Retinal pigment epithelial cell (primary cell): ENCODE results near the gene PNMA8A.
"Not testable (repeated sequence)": the region's sequence is repeated elsewhere in the genome, so short reads cannot be mapped to it uniquely, and the experiment has no call there.

Source experiments
- DNase-seq: peaks from one replicate; pipeline ENCODE4 v3.0.0-alpha.2; 2010; ENCODE audit warnings: low read depth
- H3K4me3 ChIP-seq: 2 replicates; pipeline ENCODE4 v1.5.1; 2011; ENCODE audit warnings: mild to moderate bottlenecking, low read length, control low read depth, moderate library complexity
- CTCF ChIP-seq: conservative IDR thresholded peaks from 2 replicates; pipeline ENCODE4 v1.5.1; 2011; ENCODE audit warnings: low read depth, low read length, control low read depth, inconsistent platforms

PNMA8A gene

DNA sequence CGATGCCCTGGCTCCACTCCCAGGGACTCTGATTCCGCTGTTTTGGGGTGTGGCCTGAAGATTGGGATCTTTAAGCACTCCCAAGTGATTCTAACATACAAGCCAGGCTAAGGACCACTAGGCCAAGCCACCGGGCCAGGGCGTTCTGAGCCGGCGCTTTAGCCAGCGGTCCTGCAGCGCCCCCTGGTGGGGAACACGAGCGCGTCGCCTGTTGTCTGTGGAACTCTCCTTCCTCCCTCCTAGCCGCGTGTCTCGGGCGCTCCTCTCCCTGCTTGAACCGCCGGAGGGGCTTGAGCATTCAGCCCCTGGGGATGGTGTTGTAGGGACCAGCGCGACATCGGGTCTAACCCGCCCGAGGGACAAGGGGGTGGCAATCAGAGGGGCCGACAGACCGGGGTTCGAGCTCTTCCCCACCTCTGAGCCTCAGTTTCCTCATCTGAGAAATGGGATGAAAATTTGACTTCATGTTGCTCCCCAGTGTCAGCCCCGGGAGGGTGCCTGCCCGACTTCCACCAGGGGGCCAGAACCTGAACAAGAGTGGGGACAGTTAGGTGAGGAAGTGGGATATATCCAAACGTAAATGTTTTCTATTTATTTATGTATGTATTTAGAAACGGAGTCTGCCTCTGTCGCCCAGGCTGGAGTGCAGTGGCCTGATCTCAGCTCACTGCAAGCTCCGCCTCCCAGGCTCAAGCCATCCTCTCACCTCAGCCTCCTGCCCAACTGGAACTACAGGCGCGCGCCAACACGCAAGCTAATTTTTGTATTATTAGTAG is 42.3 kb upstream of the PNMA8A start:
- DNase-seq = no peak
- H3K4me3 ChIP-seq = no peak overlapping the region
- TF ChIP-seq CTCF = peak; percentile 92

GRCh38 chr19:46511237-46511636 is 39.9 kb upstream of the PNMA8A start:
- DNase-seq = no peak
- TF ChIP-seq CTCF = no peak
- no peak overlapping the region for H3K4me3 ChIP-seq

DNA sequence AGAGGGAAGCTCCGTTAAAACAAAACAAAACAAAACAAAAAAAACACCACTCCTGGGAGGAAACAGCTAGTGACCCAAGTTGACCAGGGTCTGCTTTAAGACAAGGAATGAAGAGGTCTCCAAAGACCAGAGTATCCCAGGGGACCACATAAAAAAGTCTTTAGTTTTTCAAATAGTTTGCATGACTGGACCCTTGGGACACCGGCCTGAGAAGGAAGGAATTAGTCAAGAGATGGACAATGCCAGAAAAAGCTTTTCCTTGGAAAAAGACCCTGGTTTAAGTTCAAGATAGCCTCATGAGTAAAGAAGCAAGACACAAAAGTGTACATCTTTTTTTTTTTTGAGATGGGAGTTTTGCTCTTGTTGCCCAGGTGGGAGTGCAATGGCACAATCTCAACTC is 36.8 kb upstream of the PNMA8A start:
- H3K4me3 ChIP-seq = no peak overlapping the region
- DNase-seq = no peak
- no peak for TF ChIP-seq CTCF

DNA sequence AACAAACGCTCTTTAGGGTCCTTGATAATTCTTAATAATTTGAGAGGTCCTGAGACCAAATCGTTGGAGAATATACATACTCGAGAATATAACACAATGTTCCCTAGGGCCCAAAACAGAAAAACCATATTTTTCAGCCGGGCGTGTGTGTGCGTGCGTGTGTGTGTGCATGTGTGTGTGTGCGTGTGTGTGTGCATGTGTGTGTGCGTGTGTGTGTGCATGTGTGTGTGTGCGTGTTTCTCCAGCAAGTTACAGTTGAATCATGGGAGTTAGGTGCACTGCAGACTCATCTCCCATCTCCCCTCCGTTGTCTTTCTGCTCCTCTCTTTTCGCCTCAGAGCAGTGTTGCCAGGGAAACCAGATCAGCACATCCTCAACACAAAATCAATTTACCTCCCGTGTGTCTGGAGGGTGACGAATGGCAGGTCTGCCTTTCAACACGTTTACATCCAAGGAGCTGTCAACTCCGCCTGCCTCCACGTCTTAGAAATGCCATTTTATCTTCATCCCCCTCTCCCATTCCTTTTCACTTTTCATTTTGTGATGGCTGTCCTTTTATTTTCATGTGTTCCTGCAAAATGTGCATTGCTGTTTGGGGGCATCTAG is 32.6 kb upstream of the PNMA8A start:
- no peak overlapping the region for H3K4me3 ChIP-seq
- no peak for DNase-seq
- no peak for TF ChIP-seq CTCF

DNA sequence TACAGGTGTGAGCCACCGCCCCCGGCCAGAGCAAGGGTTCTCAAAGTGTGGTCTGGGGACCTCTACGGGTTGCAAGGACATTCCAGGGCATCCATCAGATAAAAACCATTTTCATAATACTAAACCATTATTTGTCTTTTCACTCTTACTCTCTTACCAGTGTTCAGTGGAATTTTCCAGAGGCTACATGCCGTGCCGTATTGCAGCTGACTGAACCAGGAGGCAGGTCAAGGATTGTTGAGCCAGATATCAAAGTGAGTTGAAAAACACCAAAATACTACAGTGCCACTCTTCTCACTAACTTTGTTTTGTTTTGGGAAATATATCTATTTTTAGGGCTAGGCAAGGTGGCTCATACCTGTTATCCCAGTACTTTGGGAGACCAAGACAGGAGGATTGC is 31.5 kb upstream of the PNMA8A start:
- no peak for DNase-seq
- H3K4me3 ChIP-seq = no peak overlapping the region
- no peak for TF ChIP-seq CTCF

DNA sequence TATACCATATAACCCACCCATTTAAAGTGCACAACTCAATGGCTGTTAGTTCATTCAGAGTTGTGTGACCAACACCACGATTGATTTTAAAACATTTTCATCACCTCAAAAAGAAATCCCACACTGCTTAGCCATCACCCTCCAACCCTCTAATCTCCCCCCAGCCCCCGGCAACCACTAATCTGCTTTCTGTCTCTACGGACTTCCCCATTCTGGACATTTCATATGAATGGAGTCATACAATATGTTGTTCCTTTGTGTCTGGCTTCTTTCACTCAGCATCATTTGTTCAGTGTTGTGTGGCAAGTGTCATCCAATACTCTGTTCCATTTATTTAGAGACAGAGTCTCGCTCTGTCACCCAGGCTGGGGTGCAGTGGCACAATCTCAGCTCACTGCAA is 28.3 kb upstream of the PNMA8A start:
- H3K4me3 ChIP-seq = no peak overlapping the region
- peak; percentile 42 for DNase-seq
- TF ChIP-seq CTCF = no peak

DNA sequence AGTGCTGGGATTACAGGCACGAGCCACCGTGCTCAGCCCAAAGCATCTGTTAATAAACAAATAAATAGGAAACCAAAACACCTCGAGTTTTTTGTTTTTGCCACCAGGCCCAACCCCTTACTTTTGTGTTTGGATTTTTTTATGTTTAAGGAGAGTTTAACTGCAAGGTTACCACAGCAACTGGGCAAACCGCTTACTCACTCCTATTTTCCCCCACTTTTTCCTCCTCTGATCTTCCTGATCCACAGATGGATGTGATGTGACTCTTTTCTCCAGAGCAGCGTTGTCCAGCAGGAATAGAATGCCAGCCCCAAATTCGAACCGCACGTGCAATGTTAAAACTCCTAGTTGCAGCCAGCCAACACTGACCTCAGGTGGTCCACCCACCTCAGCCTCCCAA is 26.4 kb upstream of the PNMA8A start:
- H3K4me3 ChIP-seq = no peak overlapping the region
- no peak for DNase-seq
- TF ChIP-seq CTCF = no peak

- H3K4me3 ChIP-seq, DNase-seq: not testable (repeated sequence)
These were observed 25.5 kb upstream of the PNMA8A start for GRCh38 chr19:46496886-46497285.
